ENCODE data around the gene MOGAT1. TPM values are rescaled to one million over a fixed set of nuclear protein-coding genes. Genes with fewer than 3 reads are reported as not detected.
"Not testable (repeated sequence)": the region's sequence is repeated elsewhere in the genome, so short reads cannot be mapped to it uniquely, and the experiment has no call there.

MOGAT1 gene
- polyA plus RNA-seq, 1 experiment = not detected

DNA sequence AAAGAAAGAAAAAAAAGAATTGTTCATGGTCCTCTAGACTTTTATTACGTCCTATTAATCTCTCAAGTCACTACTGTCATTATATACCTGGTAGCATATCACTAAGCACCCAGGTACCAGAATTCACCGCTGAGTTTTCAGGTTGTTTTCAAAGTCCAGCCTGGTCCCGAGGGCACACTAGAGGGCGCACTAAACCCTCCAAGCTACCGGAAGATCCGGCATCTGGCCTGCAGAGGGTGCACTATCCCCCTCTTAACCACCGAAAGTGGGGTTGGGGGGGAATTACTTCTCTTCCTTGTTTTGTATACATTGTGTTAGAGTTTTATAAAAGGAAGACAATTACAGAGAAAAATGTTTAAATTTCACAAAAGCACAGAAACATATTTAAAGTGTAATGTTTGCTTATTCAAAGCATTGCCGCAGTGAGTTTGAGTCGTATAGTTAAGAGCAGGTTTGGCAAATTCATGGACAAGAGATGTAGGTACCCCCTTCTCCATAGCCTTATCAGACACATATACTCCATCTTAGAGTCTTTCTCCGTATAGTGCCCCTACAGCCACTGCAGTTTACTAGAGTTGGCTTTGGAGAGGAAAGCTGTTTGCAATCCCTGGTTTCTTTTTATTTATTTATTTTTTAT lies 19.2 kb downstream of the MOGAT1 start:
- POLR2A ChIA-PET = interaction anchor here (0.6 kb wide), 1 partner anchor 19 kb away, joined by 3 read pairs; no protein-coding TSS in a partner anchor
- DNase-seq (ENCODE audit: low read depth, low spot score) = peak; percentile 56
- H3K4me3 ChIP-seq (ENCODE audit: low read depth, low read length) = no peak overlapping the region
- CTCF ChIA-PET = interaction anchor here (0.6 to 7.6 kb wide), 40 partner anchors 9 to 538 kb away, joined by 3 to 87 read pairs (median 6); partner anchors contain the start of gene MOGAT1
- H3K9me3 ChIP-seq (ENCODE audit: control insufficient read depth, insufficient read depth, low read length) = no peaks in the 10 kb centered on the region
- no peaks in the 10 kb centered on the region for H3K27me3 ChIP-seq (ENCODE audit: control insufficient read depth, insufficient read depth, low read length)
- H3K27ac ChIP-seq (ENCODE audit: low read depth, low read length) = no peak overlapping the region
- TF ChIP-seq, protein P1, sequence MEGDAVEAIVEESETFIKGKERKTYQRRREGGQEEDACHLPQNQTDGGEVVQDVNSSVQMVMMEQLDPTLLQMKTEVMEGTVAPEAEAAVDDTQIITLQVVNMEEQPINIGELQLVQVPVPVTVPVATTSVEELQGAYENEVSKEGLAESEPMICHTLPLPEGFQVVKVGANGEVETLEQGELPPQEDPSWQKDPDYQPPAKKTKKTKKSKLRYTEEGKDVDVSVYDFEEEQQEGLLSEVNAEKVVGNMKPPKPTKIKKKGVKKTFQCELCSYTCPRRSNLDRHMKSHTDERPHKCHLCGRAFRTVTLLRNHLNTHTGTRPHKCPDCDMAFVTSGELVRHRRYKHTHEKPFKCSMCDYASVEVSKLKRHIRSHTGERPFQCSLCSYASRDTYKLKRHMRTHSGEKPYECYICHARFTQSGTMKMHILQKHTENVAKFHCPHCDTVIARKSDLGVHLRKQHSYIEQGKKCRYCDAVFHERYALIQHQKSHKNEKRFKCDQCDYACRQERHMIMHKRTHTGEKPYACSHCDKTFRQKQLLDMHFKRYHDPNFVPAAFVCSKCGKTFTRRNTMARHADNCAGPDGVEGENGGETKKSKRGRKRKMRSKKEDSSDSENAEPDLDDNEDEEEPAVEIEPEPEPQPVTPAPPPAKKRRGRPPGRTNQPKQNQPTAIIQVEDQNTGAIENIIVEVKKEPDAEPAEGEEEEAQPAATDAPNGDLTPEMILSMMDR (IDR thresholded peaks at IDR 0.05; ENCODE audit: low read depth, low read length) = peak; percentile 100

DNA sequence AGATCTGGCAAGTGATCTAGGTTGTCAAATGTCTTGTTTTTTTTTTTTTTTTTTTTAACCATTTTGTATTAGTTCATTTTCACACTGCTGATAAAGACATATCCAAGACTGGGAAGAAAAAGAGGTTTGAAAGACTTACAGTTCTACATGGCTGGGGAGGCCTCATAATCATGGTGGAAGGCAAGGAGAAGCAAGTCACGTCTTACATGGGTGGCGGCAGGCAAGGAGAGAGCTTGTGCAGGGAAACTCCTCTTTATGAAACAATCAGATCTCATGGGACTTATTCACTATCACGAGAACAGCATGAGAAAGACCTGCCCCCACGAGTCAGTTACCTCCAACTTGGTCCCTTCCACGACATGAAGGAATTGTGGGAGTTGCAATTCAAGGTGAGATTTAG lies 22.0 kb downstream of the MOGAT1 start:
- CTCF ChIA-PET = interaction anchor here (1.6 kb wide), 1 partner anchor 266 kb away, joined by 4 read pairs; no protein-coding TSS in a partner anchor

GRCh38 chr2:222693837-222694236 lies 22.4 kb downstream of the MOGAT1 start:
- Histone ChIP-seq H3K27ac (ENCODE audit: low read depth, low read length) (no peak overlapping the region), H3K27me3 (ENCODE audit: control insufficient read depth, insufficient read depth, low read length) (no peaks in the 10 kb centered on the region), H3K9me3 (ENCODE audit: control insufficient read depth, insufficient read depth, low read length) (no peaks in the 10 kb centered on the region), H3K4me3 (ENCODE audit: low read depth, low read length) (no peak overlapping the region)
- TF ChIP-seq, protein P1 (IDR thresholded peaks at IDR 0.05; ENCODE audit: low read depth, low read length) = peak; percentile 19; the same call in 1 of the 2 replicates
- POLR2A ChIA-PET = no interaction called here
- CTCF ChIA-PET = interaction anchor here (1.6 to 1.9 kb wide), 2 partner anchors 13 to 245 kb away, joined by 8 read pairs; no protein-coding TSS in a partner anchor
- no peak for DNase-seq (ENCODE audit: low read depth, low spot score)

More for the DNA sequence above, 22.0 kb downstream of the MOGAT1 start:
- H3K9me3 ChIP-seq (ENCODE audit: control insufficient read depth, insufficient read depth, low read length); H3K4me3 ChIP-seq (ENCODE audit: low read depth, low read length); H3K27ac ChIP-seq (ENCODE audit: low read depth, low read length); POLR2A ChIA-PET; H3K27me3 ChIP-seq (ENCODE audit: control insufficient read depth, insufficient read depth, low read length); DNase-seq (ENCODE audit: low read depth, low spot score): not testable (repeated sequence)

- ChIA-PET POLR2A (no interaction called here), CTCF (interaction anchor here (2.5 kb wide), 1 partner anchor 10 kb away, joined by 13 read pairs; no protein-coding TSS in a partner anchor)
Observed at GRCh38 chr2:222698276-222698675, 26.8 kb downstream of the MOGAT1 start.

DNA sequence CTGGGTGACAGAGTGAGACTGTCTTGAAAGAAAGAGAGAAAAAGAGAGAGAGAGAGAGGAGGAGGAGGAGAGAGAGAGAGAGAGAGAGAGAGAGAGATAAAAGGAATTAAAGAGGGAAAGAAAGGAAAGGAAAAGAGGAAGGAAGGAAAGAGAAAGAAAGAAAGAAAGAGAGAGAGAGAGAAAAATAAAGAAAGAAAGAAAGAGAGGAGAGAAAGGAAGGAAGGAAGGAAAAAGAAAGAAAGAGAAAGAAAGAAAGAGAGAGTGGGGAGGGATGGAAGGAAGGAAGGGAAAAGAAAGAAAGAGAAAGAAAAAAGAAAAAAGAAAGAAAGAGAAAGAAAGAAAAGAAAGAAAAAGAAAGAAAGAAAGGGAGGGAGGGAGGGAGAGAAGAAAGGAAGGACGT lies 29.8 kb downstream of the MOGAT1 start:
- H3K27ac ChIP-seq (ENCODE audit: low read depth, low read length) = no peak overlapping the region
- TF ChIP-seq, protein P1 (IDR thresholded peaks at IDR 0.05; ENCODE audit: low read depth, low read length) = no peak
- no peak for DNase-seq (ENCODE audit: low read depth, low spot score)
- POLR2A ChIA-PET = no interaction called here
- no peaks in the 10 kb centered on the region for H3K9me3 ChIP-seq (ENCODE audit: control insufficient read depth, insufficient read depth, low read length)
- H3K4me3 ChIP-seq (ENCODE audit: low read depth, low read length) = no peak overlapping the region
- H3K27me3 ChIP-seq (ENCODE audit: control insufficient read depth, insufficient read depth, low read length) = no peaks in the 10 kb centered on the region
- CTCF ChIA-PET = interaction anchor here (1.0 kb wide), 1 partner anchor 202 kb away, joined by 3 read pairs; no protein-coding TSS in a partner anchor

More at GRCh38 chr2:222698276-222698675, 26.8 kb downstream of the MOGAT1 start:
- Histone ChIP-seq H3K9me3 (ENCODE audit: control insufficient read depth, insufficient read depth, low read length) (no peaks in the 10 kb centered on the region), H3K27me3 (ENCODE audit: control insufficient read depth, insufficient read depth, low read length) (no peaks in the 10 kb centered on the region), H3K27ac (ENCODE audit: low read depth, low read length) (no peak overlapping the region), H3K4me3 (ENCODE audit: low read depth, low read length) (no peak overlapping the region)
- DNase-seq (ENCODE audit: low read depth, low spot score) = no peak
- TF ChIP-seq, protein P1 (IDR thresholded peaks at IDR 0.05; ENCODE audit: low read depth, low read length) = no peak

All from AG04450 (cell line).